Dendritic cell treated with granulocyte-macrophage colony-stimulating factor and Interleukin-4, amounts not matched to agents 40 ng/mL and 50 ng/mL, for 4 days (primary cell): ENCODE data around the gene TBC1D24.

Source experiments
- H3K27ac Mint-ChIP-seq: one replicate; pipeline ENCODE4 v1.8.0; 2022; ENCODE audit warnings: mild to moderate bottlenecking, mixed read lengths
- H3K27me3 Mint-ChIP-seq: one replicate; pipeline ENCODE4 v1.8.0; 2022; ENCODE audit warnings: mild to moderate bottlenecking, mixed read lengths
- H3K36me3 Mint-ChIP-seq: one replicate; pipeline ENCODE4 v1.8.0; 2022; ENCODE audit warnings: low read depth, mixed read lengths
- H3K4me1 Mint-ChIP-seq: one replicate; pipeline ENCODE4 v1.8.0; 2022; ENCODE audit warnings: low read depth, mixed read lengths
- H3K4me3 Mint-ChIP-seq: one replicate; pipeline ENCODE4 v1.8.0; 2022; ENCODE audit warnings: mild to moderate bottlenecking, moderate library complexity, mixed read lengths
- H3K9me3 Mint-ChIP-seq: one replicate; pipeline ENCODE4 v1.8.0; 2022; ENCODE audit warnings: mixed read lengths
- intact Hi-C: fragments of 100-400 bp; cut with micrococcal nuclease; formaldehyde crosslinking; loops from one replicate; pipeline ENCODE4 v1.15.0; 2022

Gene TBC1D24

GRCh38 chr16:2487517-2487842, 12.6 kb downstream of the TBC1D24 start:
- peaks cover 59% of the 10 kb centered on the region for H3K4me1 Mint-ChIP-seq
- H3K27ac Mint-ChIP-seq: peak overlapping the region; percentile 92
- H3K36me3 Mint-ChIP-seq: peaks cover 16% of the 10 kb centered on the region
- no peaks in the 10 kb centered on the region for H3K9me3 Mint-ChIP-seq
- H3K27me3 Mint-ChIP-seq: peaks cover 6% of the 10 kb centered on the region
- intact Hi-C loops: no loop called here
- H3K4me3 Mint-ChIP-seq: peak overlapping the region; percentile 60

- peak overlapping the region; percentile 60 for H3K4me3 Mint-ChIP-seq
- peak overlapping the region; percentile 92 for H3K27ac Mint-ChIP-seq
- H3K36me3 Mint-ChIP-seq: peaks cover 16% of the 10 kb centered on the region
- peaks cover 3% of the 10 kb centered on the region for H3K27me3 Mint-ChIP-seq
- intact Hi-C loops: no loop called here
- H3K9me3 Mint-ChIP-seq: no peaks in the 10 kb centered on the region
- peaks cover 54% of the 10 kb centered on the region for H3K4me1 Mint-ChIP-seq
Observed at GRCh38 chr16:2487903-2488531, 13.1 kb downstream of the TBC1D24 start.

- no peaks in the 10 kb centered on the region for H3K27me3 Mint-ChIP-seq
- no peak overlapping the region for H3K27ac Mint-ChIP-seq
- peaks cover 16% of the 10 kb centered on the region for H3K36me3 Mint-ChIP-seq
- no peak overlapping the region for H3K4me3 Mint-ChIP-seq
- intact Hi-C loops: no loop called here
- peaks cover 49% of the 10 kb centered on the region for H3K4me1 Mint-ChIP-seq
- H3K9me3 Mint-ChIP-seq: no peaks in the 10 kb centered on the region
Observed at GRCh38 chr16:2489581-2489980, 14.7 kb downstream of the TBC1D24 start.

GRCh38 chr16:2490190-2491105, 15.5 kb downstream of the TBC1D24 start:
- Mint-ChIP-seq H3K4me3 (no peak overlapping the region), H3K36me3 (peaks cover 16% of the 10 kb centered on the region), H3K9me3 (no peaks in the 10 kb centered on the region), H3K27me3 (no peaks in the 10 kb centered on the region), H3K4me1 (peaks cover 40% of the 10 kb centered on the region), H3K27ac (no peak overlapping the region)
- intact Hi-C loops: no loop called here

GRCh38 chr16:2492292-2492691, 17.4 kb downstream of the TBC1D24 start:
- H3K4me1 Mint-ChIP-seq: peaks cover 27% of the 10 kb centered on the region
- no peaks in the 10 kb centered on the region for H3K9me3 Mint-ChIP-seq
- no peaks in the 10 kb centered on the region for H3K27me3 Mint-ChIP-seq
- no peak overlapping the region for H3K4me3 Mint-ChIP-seq
- H3K36me3 Mint-ChIP-seq: peaks cover 34% of the 10 kb centered on the region
- intact Hi-C loops: no loop called here
- H3K27ac Mint-ChIP-seq: no peak overlapping the region

- H3K4me3 Mint-ChIP-seq: no peak overlapping the region
- H3K27me3 Mint-ChIP-seq: no peaks in the 10 kb centered on the region
- peaks cover 47% of the 10 kb centered on the region for H3K36me3 Mint-ChIP-seq
- intact Hi-C loops: no loop called here
- H3K9me3 Mint-ChIP-seq: no peaks in the 10 kb centered on the region
- peaks cover 21% of the 10 kb centered on the region for H3K4me1 Mint-ChIP-seq
- peak overlapping the region; percentile 11 for H3K27ac Mint-ChIP-seq
Observed at GRCh38 chr16:2493605-2494004, 18.7 kb downstream of the TBC1D24 start.

GRCh38 chr16:2494616-2495015, 19.7 kb downstream of the TBC1D24 start:
- H3K27me3 Mint-ChIP-seq: no peaks in the 10 kb centered on the region
- peaks cover 30% of the 10 kb centered on the region for H3K4me1 Mint-ChIP-seq
- H3K9me3 Mint-ChIP-seq: no peaks in the 10 kb centered on the region
- no peak overlapping the region for H3K4me3 Mint-ChIP-seq
- peaks cover 57% of the 10 kb centered on the region for H3K36me3 Mint-ChIP-seq
- no peak overlapping the region for H3K27ac Mint-ChIP-seq
- intact Hi-C loops: no loop called here

- Mint-ChIP-seq H3K4me3 (no peak overlapping the region), H3K4me1 (peaks cover 32% of the 10 kb centered on the region), H3K36me3 (peaks cover 57% of the 10 kb centered on the region), H3K27me3 (no peaks in the 10 kb centered on the region), H3K9me3 (no peaks in the 10 kb centered on the region), H3K27ac (no peak overlapping the region)
- intact Hi-C loops: no loop called here
Observed at GRCh38 chr16:2495041-2495440, 20.1 kb downstream of the TBC1D24 start.

GRCh38 chr16:2496223-2497115, 21.5 kb downstream of the TBC1D24 start:
- H3K27me3 Mint-ChIP-seq: no peaks in the 10 kb centered on the region
- H3K27ac Mint-ChIP-seq: no peak overlapping the region
- intact Hi-C loops: no loop called here
- H3K9me3 Mint-ChIP-seq: no peaks in the 10 kb centered on the region
- no peak overlapping the region for H3K4me3 Mint-ChIP-seq
- peaks cover 35% of the 10 kb centered on the region for H3K4me1 Mint-ChIP-seq
- H3K36me3 Mint-ChIP-seq: peaks cover 60% of the 10 kb centered on the region

- Mint-ChIP-seq H3K27me3 (no peaks in the 10 kb centered on the region), H3K27ac (no peak overlapping the region), H3K36me3 (peaks cover 60% of the 10 kb centered on the region), H3K4me1 (peaks cover 42% of the 10 kb centered on the region), H3K9me3 (no peaks in the 10 kb centered on the region), H3K4me3 (no peak overlapping the region)
- intact Hi-C loops: no loop called here
Observed at GRCh38 chr16:2497116-2497630, 22.2 kb downstream of the TBC1D24 start.

GRCh38 chr16:2497695-2498484, 23.0 kb downstream of the TBC1D24 start:
- Mint-ChIP-seq H3K4me1 (peaks cover 49% of the 10 kb centered on the region), H3K27ac (peak overlapping the region; percentile 16), H3K9me3 (no peaks in the 10 kb centered on the region), H3K36me3 (peaks cover 60% of the 10 kb centered on the region), H3K4me3 (no peak overlapping the region), H3K27me3 (no peaks in the 10 kb centered on the region)
- intact Hi-C loops: no loop called here

- Mint-ChIP-seq H3K4me3 (no peak overlapping the region), H3K36me3 (peaks cover 57% of the 10 kb centered on the region), H3K4me1 (peaks cover 49% of the 10 kb centered on the region), H3K27me3 (no peaks in the 10 kb centered on the region), H3K27ac (no peak overlapping the region), H3K9me3 (no peaks in the 10 kb centered on the region)
- intact Hi-C loops: no loop called here
Observed at GRCh38 chr16:2498531-2499253, 23.8 kb downstream of the TBC1D24 start.

GRCh38 chr16:2499454-2499853, 24.5 kb downstream of the TBC1D24 start:
- Mint-ChIP-seq H3K4me3 (no peak overlapping the region), H3K9me3 (no peaks in the 10 kb centered on the region), H3K36me3 (peaks cover 55% of the 10 kb centered on the region), H3K27ac (no peak overlapping the region), H3K4me1 (peaks cover 43% of the 10 kb centered on the region), H3K27me3 (no peaks in the 10 kb centered on the region)
- intact Hi-C loops: no loop called here
